IMR-90 (cell line): Measurements from ENCODE around the gene ZFYVE28. TPM values are rescaled to one million over a fixed set of nuclear protein-coding genes. Genes with fewer than 3 reads are reported as not detected.

Source experiments
- ATAC-seq: fragments of 200-7000 bp; cut with Tn5 transposase; 2 replicates; pipeline ENCODE4 v1.9.1; 2020; ENCODE audit warnings: low read depth, mild to moderate bottlenecking, moderate library complexity
- BruUV-seq: library from RNA; stranded (reverse); fragments of 400-500 nt; replicated peaks from 2 replicates; lab custom pipeline; 2021; lab: Mats Ljungman, UMichigan
- CTCF ChIA-PET: fragments of 300-600 bp; formaldehyde crosslinking; extraction: SDS; loops from one replicate; lab custom pipeline; 2021; ENCODE audit warnings: antibody characterized with exemption; lab: Yijun Ruan, JAX
- POLR2A ChIA-PET: fragments of 300-600 bp; sonication (Branson Sonifier 250); formaldehyde crosslinking; loops from one replicate; lab custom pipeline; 2022; ENCODE audit warnings: antibody characterized with exemption; ENCODE audit not compliant: unreplicated experiment; lab: Charles Lee
- DNase-seq: peaks from one replicate; pipeline ENCODE4 v3.0.0; 2013
- H2AFZ ChIP-seq: replicated peaks from 2 replicates; pipeline ENCODE3; 2013; ENCODE audit warnings: low read length, mild to moderate bottlenecking; ENCODE audit not compliant: poor library complexity
- H2AK5ac ChIP-seq: 2 replicates; pipeline ENCODE4 v1.6.1; 2013; ENCODE audit warnings: low read depth, low read length, inconsistent platforms
- H2AK9ac ChIP-seq: replicated peaks from 2 replicates; pipeline ENCODE3; 2013; ENCODE audit warnings: mild to moderate bottlenecking, low read depth, low read length, moderate library complexity; ENCODE audit not compliant: poor library complexity
- H2BK120ac ChIP-seq: 2 replicates; pipeline ENCODE4 v1.6.1; 2013; ENCODE audit warnings: low read depth, low read length, inconsistent platforms
- H2BK15ac ChIP-seq: 3 replicates; pipeline ENCODE4 v1.6.1; 2013; ENCODE audit warnings: low read depth, low read length, inconsistent platforms
- H2BK20ac ChIP-seq: 2 replicates; pipeline ENCODE4 v1.6.1; 2013; ENCODE audit warnings: low read depth, mild to moderate bottlenecking, inconsistent platforms, low read length, moderate library complexity
- H2BK5ac ChIP-seq: 2 replicates; pipeline ENCODE4 v1.6.1; 2013; ENCODE audit warnings: mild to moderate bottlenecking, low read depth, low read length, inconsistent platforms; ENCODE audit not compliant: poor library complexity, severe bottlenecking
- H3K14ac ChIP-seq: replicated peaks from 2 replicates; pipeline ENCODE4 v1.6.1; 2013; ENCODE audit warnings: low read depth, low read length, inconsistent platforms
- H3K18ac ChIP-seq: 2 replicates; pipeline ENCODE4 v1.6.1; 2013; ENCODE audit warnings: low read depth, low read length, control low read depth
- H3K23ac ChIP-seq: 2 replicates; pipeline ENCODE4 v1.6.1; 2013; ENCODE audit warnings: low read depth, low read length, inconsistent platforms
- H3K27ac ChIP-seq: 2 replicates; pipeline ENCODE4 v1.5.1; 2013; ENCODE audit warnings: mild to moderate bottlenecking, control low read depth, low read length; ENCODE audit not compliant: insufficient read depth
- H3K27me3 ChIP-seq: 2 replicates; pipeline ENCODE4 v1.6.1; 2013; ENCODE audit warnings: low read length; ENCODE audit not compliant: control insufficient read depth, insufficient read depth
- H3K36me3 ChIP-seq: 2 replicates; pipeline ENCODE4 v1.6.1; 2013; ENCODE audit warnings: low read length, mixed read lengths; ENCODE audit not compliant: control insufficient read depth, insufficient read depth
- H3K4ac ChIP-seq: 2 replicates; pipeline ENCODE4 v1.6.1; 2013; ENCODE audit warnings: low read depth, low read length, inconsistent platforms
- H3K4me1 ChIP-seq: 2 replicates; pipeline ENCODE4 v1.6.1; 2013; ENCODE audit warnings: low read length, mixed read lengths; ENCODE audit not compliant: control insufficient read depth, insufficient read depth
- H3K4me2 ChIP-seq: 2 replicates; pipeline ENCODE4 v1.6.1; 2013; ENCODE audit warnings: low read depth, mild to moderate bottlenecking, control low read depth, low read length, moderate library complexity
- H3K4me3 ChIP-seq: 2 replicates; pipeline ENCODE4 v1.5.1; 2013; ENCODE audit warnings: low read depth, mild to moderate bottlenecking, control low read depth, low read length, moderate library complexity; ENCODE audit not compliant: insufficient read depth
- H3K56ac ChIP-seq: 2 replicates; pipeline ENCODE4 v1.6.1; 2013; ENCODE audit warnings: low read length, inconsistent platforms; ENCODE audit not compliant: insufficient read depth; ENCODE audit errors: extremely low read depth
- H3K79me1 ChIP-seq, 2 experiments: 2 replicates each; pipeline ENCODE4 v1.6.1; 2013; ENCODE audit warnings: low read length in 2 of 2, inconsistent platforms in 1 of 2, low read depth in 1 of 2
- H3K9ac ChIP-seq: 2 replicates; pipeline ENCODE4 v1.6.1; 2013; ENCODE audit warnings: low read depth, low read length, control low read depth
- H3K9me1 ChIP-seq: 2 replicates; pipeline ENCODE4 v1.6.1; 2013; ENCODE audit warnings: low read length, inconsistent platforms; ENCODE audit not compliant: insufficient read depth
- H3K9me3 ChIP-seq: 2 replicates; pipeline ENCODE4 v1.6.1; 2013; ENCODE audit warnings: low read length; ENCODE audit not compliant: control insufficient read depth, insufficient read depth
- H4K20me1 ChIP-seq: 2 replicates; pipeline ENCODE4 v1.6.1; 2013; ENCODE audit warnings: low read length, inconsistent platforms; ENCODE audit not compliant: insufficient read depth
- H4K5ac ChIP-seq: 2 replicates; pipeline ENCODE4 v1.6.1; 2013; ENCODE audit warnings: mild to moderate bottlenecking, low read depth, low read length, control low read depth
- H4K8ac ChIP-seq, 2 experiments: 2 replicates each; pipeline ENCODE4 v1.6.1; 2013; ENCODE audit warnings: low read depth in 2 of 2, low read length in 2 of 2, control low read depth in 1 of 2, inconsistent platforms in 1 of 2
- H4K91ac ChIP-seq: 2 replicates; pipeline ENCODE4 v1.6.1; 2013; ENCODE audit warnings: low read depth, low read length, inconsistent platforms; ENCODE audit not compliant: insufficient read depth
- CEBPB ChIP-seq: IDR thresholded peaks from 2 replicates; pipeline ENCODE4 v1.6.1; 2012; ENCODE audit warnings: low read depth, low read length, improper control_type of control experiment
- CHD1 ChIP-seq: IDR thresholded peaks from 2 replicates; pipeline ENCODE4 v1.6.1; 2012; ENCODE audit warnings: low read depth, low read length, improper control_type of control experiment
- ELK1 ChIP-seq: fragments of 150-350 bp; IDR thresholded peaks from 2 replicates; pipeline ENCODE4 v1.6.1; 2016; ENCODE audit warnings: low read depth, mild to moderate bottlenecking, low read length, moderate library complexity, borderline replicate concordance
- FOS ChIP-seq: fragments of 150-350 bp; IDR thresholded peaks from 2 replicates; pipeline ENCODE4 v1.6.1; 2016; ENCODE audit warnings: low read depth, low read length
- MAFK ChIP-seq: IDR thresholded peaks from 2 replicates; pipeline ENCODE4 v1.6.1; 2012; ENCODE audit warnings: low read depth, low read length, improper control_type of control experiment
- MXI1 ChIP-seq: IDR thresholded peaks from 2 replicates; pipeline ENCODE4 v1.6.1; 2012; ENCODE audit warnings: low read depth, mild to moderate bottlenecking, low read length, moderate library complexity, borderline replicate concordance
- NFE2L2 ChIP-seq: fragments of 150-350 bp; IDR thresholded peaks from 2 replicates; pipeline ENCODE4 v1.6.1; 2016; ENCODE audit warnings: low read depth, mild to moderate bottlenecking, low read length
- POLR2A ChIP-seq: IDR thresholded peaks from 2 replicates; pipeline ENCODE4 v1.6.1; 2012; ENCODE audit warnings: mild to moderate bottlenecking, low read depth, low read length
- RAD21 ChIP-seq: IDR thresholded peaks from 2 replicates; pipeline ENCODE4 v1.6.1; 2012; ENCODE audit warnings: low read length, improper control_type of control experiment
- RCOR1 ChIP-seq: IDR thresholded peaks from 2 replicates; pipeline ENCODE4 v1.6.1; 2012; ENCODE audit warnings: mild to moderate bottlenecking, low read length, improper control_type of control experiment; ENCODE audit not compliant: insufficient replicate concordance
- RFX5 ChIP-seq: IDR thresholded peaks from 2 replicates; pipeline ENCODE4 v1.8.0; 2012; ENCODE audit warnings: low read depth, mild to moderate bottlenecking, low read length, moderate library complexity
- SMC3 ChIP-seq: fragments of 150-350 bp; IDR thresholded peaks from 2 replicates; pipeline ENCODE4 v1.6.1; 2016; ENCODE audit warnings: low read depth, mild to moderate bottlenecking, antibody characterized with exemption, low read length, moderate library complexity
- WGBS, 2 experiments: methylation state at CpG; one replicate each; pipeline versions ENCODE4 v1.1.5 to v1.1.7; 2013; ENCODE audit warnings: missing lambda C conversion rate in 2 of 2; ENCODE audit not compliant: insufficient read length in 1 of 2; ENCODE audit errors: extremely low coverage in 2 of 2; 5-methylcytosine and 5-hydroxymethylcytosine counted together
- dilution Hi-C: fragments of 300-500 bp; cut with HindIII; formaldehyde crosslinking; loops from one replicate; pipeline ENCODE4 v1.14.3; 2018; ENCODE audit warnings: low sequenced_read_pairs; ENCODE audit not compliant: unreplicated experiment
- in situ Hi-C: fragments of 300-500 bp; cut with MboI; formaldehyde crosslinking; loops from 3 replicates; pipeline ENCODE4 v1.14.3; 2019; ENCODE audit warnings: low sequenced_read_pairs, inconsistent platforms, mixed read lengths
- intact Hi-C: fragments of 100-400 bp; cut with micrococcal nuclease; formaldehyde crosslinking; loops from 2 replicates; pipeline ENCODE4 v1.10.0; 2022
- polyA plus RNA-seq, 3 experiments: library from polyadenylated mRNA; depleted of rRNA; stranded (reverse); fragments of >200 nt; gene quantifications; 2 replicates each; pipeline ENCODE4 v1.2.3, GENCODE V29; 2012; ENCODE audit warnings: low replicate concordance in 1 of 3
- total RNA-seq: library from RNA; depleted of rRNA; stranded (reverse); fragments of >200 nt; gene quantifications from 2 replicates; pipeline ENCODE4 v1.2.3, GENCODE V29; 2012
- TF ChIP-seq, protein P1 (sequence below): conservative IDR thresholded peaks from 2 replicates; pipeline ENCODE4 v1.5.1; 2012; ENCODE audit warnings: mild to moderate bottlenecking, low read depth, low read length, improper control_type of control experiment

The ZFYVE28 gene
- total and polyA plus RNA-seq, 2 of the 4 experiments (the other 2 are of a cell fraction): 0.36 to 1.2 TPM

- Histone ChIP-seq H3K4me3 (no peak overlapping the region), H2BK120ac (no peak overlapping the region), H2AFZ (peak overlapping the region; percentile 12), H4K91ac (no peak overlapping the region), H2AK9ac (peak overlapping the region; percentile 51), H3K27me3 (peaks cover 5% of the 10 kb centered on the region), H4K20me1 (no peaks in the 10 kb centered on the region; the same call in 1 of the 2 replicates), H3K79me1 (peaks cover 10% of the 10 kb centered on the region in 2 experiments), H3K36me3 (peaks cover 2% of the 10 kb centered on the region; the same call in 1 of the 2 replicates), H3K18ac (no peak overlapping the region), H3K14ac (no peak overlapping the region), H3K56ac (no peak overlapping the region), H2BK20ac (no peak overlapping the region), H3K27ac (no peak overlapping the region), H3K4me1 (peaks cover 2% of the 10 kb centered on the region; the same call in 1 of the 2 replicates), H2AK5ac (peak overlapping the region; percentile 39; the same call in 1 of the 2 replicates), H2BK15ac (no peak overlapping the region), H3K23ac (no peak overlapping the region; the same call in 1 of the 2 replicates), H3K9me1 (peaks cover 3% of the 10 kb centered on the region; the same call in 1 of the 2 replicates), H3K9me3 (no peaks in the 10 kb centered on the region), H4K8ac (0 out of 4 replicates have a peak overlapping the region, but pooled peaks of 1 of the 2 experiments have one; percentile 47), H4K5ac (no peak overlapping the region), H3K9ac (peak overlapping the region; percentile 28; the same call in 1 of the 2 replicates), H3K4me2 (peak overlapping the region; percentile 3; the same call in 1 of the 2 replicates), H2BK5ac (no peak overlapping the region), H3K4ac (no peak overlapping the region)
- DNase-seq: no peak
- BruUV-seq: no TSS peak
- 16% methylated on average over 6 of the region's 35 CpGs; no CpG with 5 or more reads in 1 of the 2 experiments for WGBS, 2 experiments
- TF ChIP-seq, protein P1, sequence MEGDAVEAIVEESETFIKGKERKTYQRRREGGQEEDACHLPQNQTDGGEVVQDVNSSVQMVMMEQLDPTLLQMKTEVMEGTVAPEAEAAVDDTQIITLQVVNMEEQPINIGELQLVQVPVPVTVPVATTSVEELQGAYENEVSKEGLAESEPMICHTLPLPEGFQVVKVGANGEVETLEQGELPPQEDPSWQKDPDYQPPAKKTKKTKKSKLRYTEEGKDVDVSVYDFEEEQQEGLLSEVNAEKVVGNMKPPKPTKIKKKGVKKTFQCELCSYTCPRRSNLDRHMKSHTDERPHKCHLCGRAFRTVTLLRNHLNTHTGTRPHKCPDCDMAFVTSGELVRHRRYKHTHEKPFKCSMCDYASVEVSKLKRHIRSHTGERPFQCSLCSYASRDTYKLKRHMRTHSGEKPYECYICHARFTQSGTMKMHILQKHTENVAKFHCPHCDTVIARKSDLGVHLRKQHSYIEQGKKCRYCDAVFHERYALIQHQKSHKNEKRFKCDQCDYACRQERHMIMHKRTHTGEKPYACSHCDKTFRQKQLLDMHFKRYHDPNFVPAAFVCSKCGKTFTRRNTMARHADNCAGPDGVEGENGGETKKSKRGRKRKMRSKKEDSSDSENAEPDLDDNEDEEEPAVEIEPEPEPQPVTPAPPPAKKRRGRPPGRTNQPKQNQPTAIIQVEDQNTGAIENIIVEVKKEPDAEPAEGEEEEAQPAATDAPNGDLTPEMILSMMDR: no peak
- TF ChIP-seq FOS (no peak), RCOR1 (no peak), SMC3 (no peak), NFE2L2 (no peak), POLR2A (no peak), RAD21 (no peak), CHD1 (no peak), MXI1 (no peak), ELK1 (no peak), MAFK (no peak), RFX5 (no peak), CEBPB (no peak)
- intact Hi-C loops: loop anchor here (1.0 to 5.0 kb wide), 2 partner anchors 221 to 243 kb away; partner anchors contain the start of genes HAUS3 and POLN
- ChIA-PET CTCF (no interaction called here), POLR2A (interaction anchor here (0.6 kb wide), 1 partner anchor 185 kb away, joined by 3 read pairs; no protein-coding TSS in a partner anchor)
- no peak; the same call in 1 of the 2 replicates for ATAC-seq
- dilution Hi-C loops: no loop called here
- in situ Hi-C loops: no loop called here
Observed at GRCh38 chr4:2462992-2463762, 44.7 kb upstream of the ZFYVE28 start.
